Upper lobe of left lung (tissue), 6 donors: ENCODE data around the gene TNFRSF8. TPM values are rescaled to one million over a fixed set of nuclear protein-coding genes. Genes with fewer than 3 reads are reported as not detected.
A peak's percentile ranks its signal among the peaks of the same experiment; 100 is the strongest.

Experiments used
- ATAC-seq, 2 donors: fragments of 200-7000 bp; cut with Tn5 transposase; one replicate each; pipeline ENCODE4 v1.9.1; 2022; ENCODE audit warnings: mild to moderate bottlenecking in 2 of 2, moderate library complexity in 2 of 2; ENCODE audit not compliant: low FRiP score in 2 of 2
- DNase-seq, 2 donors: peaks; one replicate each; pipeline ENCODE4 v3.0.0-alpha.2; 2019 to 2020
- H3K27ac ChIP-seq, 4 donors: fragments of 200-600 bp; sonication (generic); one replicate each; pipeline ENCODE4 v1.5.1; 2016 to 2019
- H3K27me3 ChIP-seq, 4 donors: fragments of 200-600 bp; sonication (generic); one replicate each; pipeline ENCODE4 v1.5.1; 2017 to 2019
- H3K36me3 ChIP-seq, 4 donors: fragments of 200-600 bp; sonication (generic); one replicate each; pipeline ENCODE4 v1.5.1; 2016 to 2019
- H3K4me1 ChIP-seq, 4 donors: fragments of 200-600 bp; sonication (generic); one replicate each; pipeline ENCODE4 v1.5.1; 2018 to 2019
- H3K4me3 ChIP-seq, 4 donors: fragments of 200-600 bp; sonication (generic); one replicate each; pipeline ENCODE4 v1.5.1; 2017 to 2019; ENCODE audit warnings: mild to moderate bottlenecking in 2 of 4, moderate library complexity in 1 of 4
- H3K9me3 ChIP-seq, 4 donors: fragments of 200-600 bp; sonication (generic); one replicate each; pipeline ENCODE4 v1.5.1; 2018 to 2019
- CTCF ChIP-seq, 6 experiments: fragments of 450-650 bp in 4 of 6; fragments of 200-600 bp in 2 of 6; sonication (generic) in 2 of 6; IDR thresholded peaks; one replicate each; pipeline ENCODE4 v1.5.1; 2016 to 2019; ENCODE audit warnings: antibody characterized with exemption in 6 of 6
- EP300 ChIP-seq, 4 donors: sonication (generic); formaldehyde crosslinking; IDR thresholded peaks; one replicate each; pipeline ENCODE4 v1.5.1; 2017; ENCODE audit warnings: antibody characterized with exemption in 4 of 4, control low read depth in 2 of 4
- POLR2A ChIP-seq, 4 donors: fragments of 450-650 bp; IDR thresholded peaks; one replicate each; pipeline ENCODE4 v1.5.1; 2016 to 2017; ENCODE audit warnings: antibody characterized with exemption in 4 of 4, mild to moderate bottlenecking in 2 of 4
- POLR2AphosphoS5 ChIP-seq, 2 donors: sonication (generic); formaldehyde crosslinking; IDR thresholded peaks; one replicate each; pipeline ENCODE4 v1.5.1; 2017; ENCODE audit warnings: antibody characterized with exemption in 2 of 2
- WGBS, 2 donors: methylation state at CpG; one replicate each; pipeline ENCODE4 v1.1.5; 2017 to 2018; 5-methylcytosine and 5-hydroxymethylcytosine counted together
- total RNA-seq, 6 donors: library from RNA; depleted of rRNA in 4 of 6; stranded (reverse); fragments of >200 nt in 4 of 6; gene quantifications; one replicate each; pipeline versions ENCODE4 v1.1.0 to v1.2.1, GENCODE V29; 2016 to 2021
- donor health status: DM: no; HTN: no; CAD: no; lungs with moderate emphysema.
- donor health status: DM: no; HTN: yes; CAD: no; lungs with severe emphysema.

TNFRSF8 gene
- total RNA-seq, 6 donors from 2014 or later: 0.22 to 3.3 (median 1.2) TPM

- H3K4me3 ChIP-seq: no peak overlapping the region
- peak in 1 of 2 donors; percentile 83 for ATAC-seq
- no peak for DNase-seq
Measured at GRCh38 chr1:12075195-12076114, 12.4 kb downstream of the TNFRSF8 start.

GRCh38 chr1:12076425-12077005 is 13.4 kb downstream of the TNFRSF8 start:
- Histone ChIP-seq H3K27ac (no peak overlapping the region), H3K4me1 (peaks cover 0 to 4% (median 2%) of the 10 kb centered on the region in 4 donors), H3K4me3 (no peak overlapping the region), H3K36me3 (no peaks in the 10 kb centered on the region), H3K27me3 (no peaks in the 10 kb centered on the region), H3K9me3 (no peaks in the 10 kb centered on the region)
- ATAC-seq: no peak
- WGBS, 2 donors: 78 to 89% methylated on average over 9 of the region's 9 CpGs
- TF ChIP-seq EP300 (IDR thresholded peaks at IDR 0.05) (no peak), CTCF (IDR thresholded peaks at IDR 0.05) (no peak), POLR2AphosphoS5 (IDR thresholded peaks at IDR 0.05) (no peak), POLR2A (IDR thresholded peaks at IDR 0.05) (no peak)
- DNase-seq: no peak

More at GRCh38 chr1:12075195-12076114, 12.4 kb downstream of the TNFRSF8 start:
- H3K9me3 ChIP-seq: no peaks in the 10 kb centered on the region
- H3K27me3 ChIP-seq: no peaks in the 10 kb centered on the region
- H3K36me3 ChIP-seq: no peaks in the 10 kb centered on the region
- 67 to 70% methylated on average over 19 of the region's 19 CpGs for WGBS, 2 donors
- peaks cover 0 to 4% (median 2%) of the 10 kb centered on the region in 4 donors for H3K4me1 ChIP-seq
- no peak overlapping the region for H3K27ac ChIP-seq
- no peak for TF ChIP-seq POLR2AphosphoS5 (IDR thresholded peaks at IDR 0.05)
- no peak for TF ChIP-seq EP300 (IDR thresholded peaks at IDR 0.05)
- TF ChIP-seq CTCF (IDR thresholded peaks at IDR 0.05): no peak
- no peak for TF ChIP-seq POLR2A (IDR thresholded peaks at IDR 0.05)

- Histone ChIP-seq H3K27me3 (no peaks in the 10 kb centered on the region), H3K36me3 (no peaks in the 10 kb centered on the region), H3K9me3 (peaks cover 0 to 10% (median 0%) of the 10 kb centered on the region in 4 donors), H3K27ac (no peak overlapping the region), H3K4me3 (no peak overlapping the region), H3K4me1 (peaks cover 0 to 4% (median 2%) of the 10 kb centered on the region in 4 donors)
- no peak for TF ChIP-seq CTCF (IDR thresholded peaks at IDR 0.05)
- TF ChIP-seq POLR2AphosphoS5 (IDR thresholded peaks at IDR 0.05): no peak
- no peak for TF ChIP-seq POLR2A (IDR thresholded peaks at IDR 0.05)
- no peak for TF ChIP-seq EP300 (IDR thresholded peaks at IDR 0.05)
- DNase-seq (no peak), ATAC-seq (no peak)
- 61 to 64% methylated on average over 7 of the region's 7 CpGs for WGBS, 2 donors
Measured at GRCh38 chr1:12078575-12078937, 15.5 kb downstream of the TNFRSF8 start.

DNA sequence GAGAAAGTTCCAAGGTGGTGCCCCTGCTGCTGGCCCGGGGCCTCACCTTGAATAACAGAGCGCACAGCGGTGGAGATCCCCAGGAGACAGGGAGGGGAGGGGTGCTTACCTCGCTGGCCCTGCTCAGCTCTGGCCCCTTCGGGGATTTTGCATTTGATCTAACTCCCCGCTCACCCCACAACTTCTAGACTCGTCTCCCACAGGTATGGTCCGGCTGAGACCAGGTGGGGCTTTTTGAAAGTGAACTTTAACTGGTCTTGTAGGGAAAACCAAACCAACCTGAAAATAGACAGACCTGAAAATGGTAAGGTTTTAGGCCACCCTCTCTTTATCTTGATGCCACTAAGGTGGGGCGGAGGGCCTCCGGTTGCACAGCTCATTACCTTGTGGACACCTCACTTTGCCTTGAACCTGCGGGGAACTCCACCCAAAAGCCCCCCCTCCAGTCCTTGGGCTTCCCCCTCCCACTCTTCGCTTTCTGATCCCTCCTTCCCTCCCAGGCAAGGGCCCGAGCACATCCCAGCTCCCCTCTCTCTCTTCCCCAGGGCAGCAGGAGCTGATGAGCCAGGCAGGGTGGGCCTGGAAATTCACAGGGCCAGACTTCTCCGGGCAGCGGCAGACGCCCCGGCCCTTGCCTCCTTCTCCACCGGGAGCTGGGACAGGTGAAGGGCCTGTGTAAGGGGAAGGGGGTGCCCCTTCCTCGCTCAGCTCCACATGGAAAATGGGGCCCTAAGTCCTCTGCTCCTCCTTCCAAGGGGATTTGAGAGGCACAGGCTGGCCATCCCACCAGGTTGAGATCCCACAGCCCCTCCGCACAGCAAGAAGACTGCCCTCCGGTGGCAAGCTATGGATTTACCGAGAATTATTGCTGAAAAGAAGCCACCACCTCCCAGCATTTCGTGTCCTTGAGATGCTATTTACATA is 16.1 kb downstream of the TNFRSF8 start:
- peak; percentile 27 to 35 for ATAC-seq
- WGBS, 2 donors: 37 to 41% methylated on average over 21 to 23 of the region's 23 CpGs
- TF ChIP-seq CTCF (IDR thresholded peaks at IDR 0.05): peak in 3 of 6 experiments; percentile 11 to 47 (median 36)
- TF ChIP-seq POLR2A (IDR thresholded peaks at IDR 0.05): no peak

More for the DNA sequence above, 16.1 kb downstream of the TNFRSF8 start:
- peak in 1 of 2 donors; percentile 26 for DNase-seq
- Histone ChIP-seq H3K27me3 (no peaks in the 10 kb centered on the region), H3K4me1 (peaks cover 0 to 4% (median 2%) of the 10 kb centered on the region in 4 donors), H3K9me3 (peaks cover 0 to 10% (median 0%) of the 10 kb centered on the region in 4 donors), H3K4me3 (no peak overlapping the region), H3K27ac (no peak overlapping the region), H3K36me3 (no peaks in the 10 kb centered on the region)
